Hypothalamus (tissue), 51 donors: ENCODE data around the gene KATNBL1.

ENCODE experiments used
- DNase-seq, 51 donors: peaks; one replicate each; lab custom pipeline; 2025; lab: John Stamatoyannopoulos, UW

The KATNBL1 gene, protein sequence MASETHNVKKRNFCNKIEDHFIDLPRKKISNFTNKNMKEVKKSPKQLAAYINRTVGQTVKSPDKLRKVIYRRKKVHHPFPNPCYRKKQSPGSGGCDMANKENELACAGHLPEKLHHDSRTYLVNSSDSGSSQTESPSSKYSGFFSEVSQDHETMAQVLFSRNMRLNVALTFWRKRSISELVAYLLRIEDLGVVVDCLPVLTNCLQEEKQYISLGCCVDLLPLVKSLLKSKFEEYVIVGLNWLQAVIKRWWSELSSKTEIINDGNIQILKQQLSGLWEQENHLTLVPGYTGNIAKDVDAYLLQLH

GRCh38 chr15:34209421-34210282, at the start of gene KATNBL1:
Gene KATNBL1, minus strand, starts transcription at chr15:34210096. Its CDS starts 46,420 bp downstream, at chr15:34163676.
- peak; percentile 69 to 98 (median 93) for DNase-seq

DNA sequence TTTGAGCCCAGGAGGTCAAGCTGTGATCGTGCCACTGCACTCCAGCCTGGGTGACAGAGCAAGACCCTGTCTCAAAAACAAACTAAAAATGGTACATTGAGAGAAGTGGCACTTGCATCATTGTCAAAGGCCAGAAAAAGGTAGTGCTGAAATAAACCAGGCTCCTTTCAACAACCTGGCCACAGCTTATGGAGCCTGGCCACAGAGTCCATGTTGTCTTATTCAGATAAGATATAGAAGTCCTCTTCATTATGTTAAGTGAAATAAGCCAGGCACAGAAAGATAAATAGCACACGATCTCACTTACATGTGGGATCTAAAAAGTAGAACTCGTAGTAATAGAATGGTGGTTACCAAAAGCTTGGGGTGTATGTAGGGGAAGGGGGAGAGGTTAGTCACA, 49.7 kb upstream of the KATNBL1 start:
- DNase-seq = no peak

- no peak for DNase-seq
Observed at GRCh38 chr15:34258151-34258550, 48.3 kb upstream of the KATNBL1 start.

- no peak for DNase-seq
Observed at GRCh38 chr15:34252545-34252944, 42.6 kb upstream of the KATNBL1 start.

DNA sequence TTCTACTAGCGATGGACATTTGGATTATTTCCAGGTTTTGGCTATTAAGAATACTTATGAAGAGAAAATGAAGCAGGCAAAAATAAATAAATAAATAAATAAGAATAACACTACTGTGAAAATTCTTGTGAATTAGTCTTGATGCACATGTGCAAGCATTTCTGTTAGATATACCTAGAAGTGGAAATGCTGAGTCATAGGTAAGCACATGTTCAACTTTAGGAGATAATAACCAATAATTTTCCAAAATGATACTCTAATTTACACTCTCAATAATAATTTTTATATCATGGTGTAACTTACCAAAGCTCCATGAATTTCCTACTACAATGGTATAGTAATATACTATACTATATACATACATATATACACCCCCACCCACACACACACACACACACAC, 38.3 kb upstream of the KATNBL1 start:
- DNase-seq = no peak

- DNase-seq = no peak
Observed at GRCh38 chr15:34246276-34246976, 36.5 kb upstream of the KATNBL1 start.

DNA sequence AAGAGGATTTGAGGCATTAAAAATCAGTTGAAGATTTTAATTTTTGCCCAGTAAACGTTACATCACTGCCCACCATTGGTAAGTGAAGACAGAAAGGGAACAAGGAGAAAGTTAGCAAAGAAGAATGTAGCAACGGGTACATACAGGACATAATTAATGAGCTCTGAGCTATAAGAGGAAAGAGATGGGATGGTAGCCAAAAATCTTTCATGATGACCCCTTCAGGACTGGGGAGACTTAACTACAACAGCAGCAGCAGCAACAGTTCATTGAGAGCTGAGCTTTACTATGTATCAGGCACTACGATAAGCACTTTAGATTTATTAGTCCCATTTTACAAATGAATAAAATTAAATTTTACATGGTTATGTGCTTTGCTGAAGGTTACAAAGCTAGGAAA, 33.3 kb upstream of the KATNBL1 start:
- no peak for DNase-seq

DNA sequence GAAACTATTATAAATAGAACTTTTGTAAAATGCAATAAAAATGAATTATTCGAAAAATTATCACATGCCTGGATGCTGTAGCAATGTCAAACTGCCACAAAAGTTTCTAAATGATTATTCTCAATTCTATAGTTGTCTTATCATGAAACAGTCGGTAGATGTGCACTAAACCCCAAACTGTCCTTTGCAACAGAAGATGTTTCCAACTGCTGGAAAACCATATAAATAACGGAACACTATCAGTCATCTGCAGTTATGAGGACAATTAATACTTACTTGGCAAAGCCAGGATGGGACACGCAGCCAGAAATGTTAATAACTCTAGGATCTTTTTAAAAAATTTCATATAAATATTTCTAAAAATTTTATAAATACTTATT, 32.4 kb upstream of the KATNBL1 start:
- DNase-seq = no peak

GRCh38 chr15:34241376-34242330, 31.8 kb upstream of the KATNBL1 start:
- DNase-seq = no peak

DNA sequence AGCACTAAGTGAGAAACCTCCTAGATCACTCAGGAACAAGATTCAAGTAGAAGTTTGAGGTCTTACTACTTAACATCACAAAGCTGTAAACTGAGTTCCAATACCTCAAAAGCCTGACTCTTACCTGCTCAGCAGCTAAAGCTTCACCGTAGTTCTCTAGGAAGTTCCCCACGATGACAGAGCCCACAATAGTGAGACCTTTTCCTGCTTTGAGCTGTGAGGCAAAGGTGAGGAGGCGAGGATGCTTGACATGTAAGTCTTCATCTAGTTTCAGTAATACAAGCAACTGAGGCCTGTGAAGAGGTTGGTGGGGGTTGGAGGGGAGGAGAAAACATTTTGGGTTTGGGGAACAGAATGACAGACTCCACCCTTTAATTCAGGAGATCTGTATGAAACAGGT, 30.6 kb upstream of the KATNBL1 start:
- no peak for DNase-seq

- DNase-seq = peak in 1 of 51 donors; percentile 3
Observed at GRCh38 chr15:34239151-34239808, 29.4 kb upstream of the KATNBL1 start.

GRCh38 chr15:34233614-34234013, 23.7 kb upstream of the KATNBL1 start:
- no peak for DNase-seq

GRCh38 chr15:34223904-34224596, 14.2 kb upstream of the KATNBL1 start:
- DNase-seq = peak in 1 of 51 donors; percentile 3

- no peak for DNase-seq
Observed at GRCh38 chr15:34217587-34218225, 7.8 kb upstream of the KATNBL1 start.

DNA sequence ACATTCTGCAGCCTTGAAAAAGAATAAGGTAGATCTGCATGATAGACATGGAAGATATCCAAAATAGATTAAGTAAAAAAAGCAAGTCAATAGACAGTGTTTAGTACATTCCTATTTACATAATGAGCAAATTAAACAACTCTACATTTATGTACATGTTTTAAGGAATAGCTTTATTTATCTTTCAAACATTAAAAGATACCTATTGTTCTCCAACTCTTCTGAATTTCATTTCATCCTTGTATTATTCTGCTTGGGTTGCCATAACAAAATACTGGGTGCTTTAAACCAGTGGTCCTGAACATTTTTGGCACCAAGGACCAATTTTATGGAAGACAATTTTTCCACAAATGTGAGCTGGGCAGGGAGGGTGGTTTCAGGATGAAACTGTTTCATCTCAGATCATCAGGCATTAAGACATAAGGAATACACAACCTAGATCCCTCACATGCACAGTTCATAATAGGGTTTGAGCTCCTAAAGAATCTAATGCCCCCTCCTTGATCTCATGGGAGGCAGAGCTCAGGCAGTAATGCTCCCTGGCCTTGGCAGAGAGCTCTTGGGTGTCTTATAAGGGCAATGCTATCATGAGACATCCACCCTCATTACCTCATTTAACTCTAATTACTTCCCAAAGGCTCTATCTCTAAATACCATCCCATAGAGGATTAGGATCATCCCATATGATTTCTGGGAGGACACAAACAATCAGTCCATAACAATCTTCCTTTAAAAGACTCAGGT, 6.8 kb upstream of the KATNBL1 start:
- DNase-seq = no peak

DNA sequence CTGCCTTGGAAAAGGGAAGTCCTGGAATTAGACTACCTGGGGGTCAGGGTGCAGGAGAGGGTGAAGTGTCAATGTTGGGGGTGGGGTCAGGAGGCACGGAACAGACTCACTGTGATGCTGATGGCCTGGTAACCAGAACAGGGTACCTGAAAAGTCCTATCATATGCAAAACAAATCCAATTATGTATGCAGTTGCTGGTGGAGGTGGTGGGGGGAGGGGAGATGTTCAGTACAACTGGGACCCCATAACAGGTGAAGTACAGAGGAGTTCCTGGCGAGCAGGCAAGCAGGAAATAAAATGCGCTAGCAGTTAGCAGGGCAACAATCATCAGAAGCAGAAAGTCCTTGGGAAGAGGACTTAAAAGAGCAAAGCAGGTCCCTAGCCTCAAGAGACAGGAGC, 4.2 kb upstream of the KATNBL1 start:
- DNase-seq = no peak

GRCh38 chr15:34213690-34214089, 3.8 kb upstream of the KATNBL1 start:
- DNase-seq = no peak

DNA sequence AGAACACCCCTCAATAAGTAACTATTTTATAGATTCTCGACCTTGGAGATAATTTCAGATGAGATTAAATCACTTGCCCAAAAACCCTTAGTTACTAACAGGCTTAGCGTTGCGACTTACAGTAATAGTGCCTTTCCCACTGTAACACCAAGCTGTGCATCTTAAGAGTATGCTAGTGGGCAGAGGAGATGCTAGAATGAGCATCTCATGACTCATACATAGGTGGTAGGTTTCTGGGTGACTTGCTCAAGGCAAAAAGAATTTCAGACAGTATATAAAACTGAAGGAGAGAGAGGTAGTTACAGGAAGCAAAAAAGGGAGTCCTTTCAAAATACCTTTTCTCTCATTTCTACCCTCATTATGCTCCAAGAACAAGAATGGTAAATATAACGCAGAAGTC, 3.9 kb downstream of the KATNBL1 start:
- DNase-seq = no peak
